Ishikawa (cell line): ENCODE measurements around the gene XPNPEP3.

Experiments
- CEBPB ChIP-seq: IDR thresholded peaks from 2 replicates; pipeline ENCODE4 v1.6.1; 2012
- CREB1 ChIP-seq: IDR thresholded peaks from 2 replicates; pipeline ENCODE4 v1.6.1; 2012; ENCODE audit warnings: low read depth
- EGR1 ChIP-seq: IDR thresholded peaks from 2 replicates; pipeline ENCODE4 v1.6.1; 2012
- EP300 ChIP-seq: IDR thresholded peaks from 2 replicates; pipeline ENCODE4 v1.6.1; 2012; ENCODE audit warnings: borderline replicate concordance
- FOXM1 ChIP-seq: IDR thresholded peaks from 2 replicates; pipeline ENCODE4 v1.6.1; 2012; ENCODE audit warnings: low read depth, borderline replicate concordance
- NFIC ChIP-seq: IDR thresholded peaks from 2 replicates; pipeline ENCODE4 v1.6.1; 2012
- RAD21 ChIP-seq: IDR thresholded peaks from 2 replicates; pipeline ENCODE4 v1.6.1; 2012; ENCODE audit warnings: low read depth
- TAF1 ChIP-seq: IDR thresholded peaks from 2 replicates; pipeline ENCODE4 v1.6.1; 2012; ENCODE audit warnings: low read depth, mild to moderate bottlenecking
- TCF12 ChIP-seq: IDR thresholded peaks from 2 replicates; pipeline ENCODE4 v1.6.1; 2012; ENCODE audit warnings: low read depth
- TEAD4 ChIP-seq: IDR thresholded peaks from 2 replicates; pipeline ENCODE4 v1.6.1; 2012
- YY1 ChIP-seq: IDR thresholded peaks from 2 replicates; pipeline ENCODE4 v1.6.1; 2012; ENCODE audit warnings: low read depth
- ZBTB7A ChIP-seq: IDR thresholded peaks from 2 replicates; pipeline ENCODE4 v1.6.1; 2012; ENCODE audit warnings: low read depth
- TF ChIP-seq, protein P1 (sequence below): IDR thresholded peaks from 2 replicates; pipeline ENCODE4 v1.6.1; 2012
- TF ChIP-seq, protein P2 (sequence below): IDR thresholded peaks from 2 replicates; pipeline ENCODE4 v1.6.1; 2012
- TF ChIP-seq, protein P3 (sequence below): IDR thresholded peaks from 2 replicates; pipeline ENCODE4 v1.6.1; 2012; ENCODE audit warnings: low read depth, mild to moderate bottlenecking

XPNPEP3 gene

DNA sequence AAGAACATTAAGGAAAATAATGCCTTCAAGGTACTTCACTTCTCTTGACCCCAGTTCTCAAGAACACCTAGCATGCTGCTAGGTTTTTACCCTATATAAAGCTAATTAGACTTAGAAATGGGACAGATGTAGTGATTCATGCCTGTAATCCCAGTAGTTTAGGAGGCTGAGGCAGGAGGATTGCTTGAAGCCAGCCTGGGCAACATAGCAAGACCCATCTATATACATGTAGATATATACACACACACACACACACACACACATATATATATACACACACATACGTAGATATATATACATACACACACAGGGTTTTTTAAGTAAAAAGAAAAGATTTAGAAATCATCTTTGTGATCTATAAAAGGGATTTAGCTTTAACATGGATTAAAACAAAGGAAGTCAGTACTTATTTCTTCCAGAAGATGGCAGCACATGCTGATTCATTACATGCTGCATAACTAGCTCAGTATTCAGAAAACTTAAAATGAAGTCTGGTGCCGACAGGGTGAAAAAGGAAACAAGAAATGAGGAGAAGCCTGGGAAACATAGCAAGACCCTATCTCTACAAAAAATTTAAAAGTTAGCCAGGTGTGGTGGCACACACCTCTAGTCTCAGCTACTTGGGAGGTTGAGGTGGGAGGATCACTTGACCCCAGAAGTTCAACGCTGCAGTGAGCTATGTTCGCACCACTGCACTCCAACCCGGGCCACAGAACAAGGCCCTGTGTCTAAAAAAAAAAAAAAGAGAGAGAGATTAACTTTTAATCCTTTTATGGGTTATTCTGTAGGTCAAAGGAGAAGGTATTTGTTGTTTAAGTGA lies 65.7 kb downstream of the XPNPEP3 start:
- TF ChIP-seq CEBPB (no peak), RAD21 (peak; percentile 71)

DNA sequence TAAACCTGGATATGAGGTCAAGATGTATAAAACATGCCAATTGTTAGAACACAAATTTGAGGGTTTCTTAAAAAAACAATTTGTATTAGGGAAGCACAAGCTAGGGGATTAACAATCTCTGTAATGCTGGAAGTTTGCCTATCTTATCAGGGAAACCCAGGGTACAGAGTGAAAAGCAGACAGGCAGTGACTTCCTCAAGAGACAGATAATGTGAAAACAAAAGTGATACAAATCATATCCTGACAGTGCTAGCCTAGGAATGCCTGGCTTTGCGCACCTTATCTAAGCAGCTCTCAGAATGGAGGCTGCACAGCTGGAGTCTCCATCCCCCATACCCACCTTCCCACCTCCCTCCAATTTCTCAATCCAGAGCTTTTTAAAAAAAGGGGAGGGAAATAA lies 71.7 kb downstream of the XPNPEP3 start:
- TF ChIP-seq RAD21, result no peak
- no peak for TF ChIP-seq YY1
- no peak for TF ChIP-seq CEBPB
- no peak for TF ChIP-seq ZBTB7A
- TF ChIP-seq TCF12, result no peak
- no peak for TF ChIP-seq EP300
- TF ChIP-seq TAF1, result no peak
- no peak for TF ChIP-seq FOXM1
- TF ChIP-seq, protein P1, sequence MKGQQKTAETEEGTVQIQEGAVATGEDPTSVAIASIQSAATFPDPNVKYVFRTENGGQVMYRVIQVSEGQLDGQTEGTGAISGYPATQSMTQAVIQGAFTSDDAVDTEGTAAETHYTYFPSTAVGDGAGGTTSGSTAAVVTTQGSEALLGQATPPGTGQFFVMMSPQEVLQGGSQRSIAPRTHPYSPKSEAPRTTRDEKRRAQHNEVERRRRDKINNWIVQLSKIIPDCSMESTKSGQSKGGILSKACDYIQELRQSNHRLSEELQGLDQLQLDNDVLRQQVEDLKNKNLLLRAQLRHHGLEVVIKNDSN, result no peak
- TF ChIP-seq CREB1, result no peak
- TF ChIP-seq TEAD4, result no peak
- TF ChIP-seq, protein P2, sequence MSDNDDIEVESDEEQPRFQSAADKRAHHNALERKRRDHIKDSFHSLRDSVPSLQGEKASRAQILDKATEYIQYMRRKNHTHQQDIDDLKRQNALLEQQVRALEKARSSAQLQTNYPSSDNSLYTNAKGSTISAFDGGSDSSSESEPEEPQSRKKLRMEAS, result no peak
- TF ChIP-seq EGR1, result no peak

DNA sequence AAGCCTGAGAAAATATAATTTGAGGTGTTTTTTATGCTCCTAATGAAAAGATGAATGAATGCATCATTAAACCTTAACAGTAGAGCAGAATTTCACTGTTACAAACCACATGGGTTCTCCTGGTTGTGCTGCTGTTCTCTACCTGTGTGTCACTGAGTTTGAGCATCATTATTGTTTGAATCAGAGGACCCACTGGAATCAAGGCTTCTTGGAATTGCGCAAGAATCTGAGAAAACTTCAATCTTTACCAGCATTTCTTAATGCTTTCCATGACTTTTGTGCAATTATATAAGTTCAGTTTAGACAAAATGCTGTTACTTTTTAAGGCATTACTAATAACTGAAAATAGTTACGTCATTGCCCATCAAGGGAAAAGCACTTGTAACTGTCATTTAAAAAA lies 75.4 kb downstream of the XPNPEP3 start:
- TF ChIP-seq TEAD4, result no peak
- TF ChIP-seq CEBPB, result peak; percentile 76

DNA sequence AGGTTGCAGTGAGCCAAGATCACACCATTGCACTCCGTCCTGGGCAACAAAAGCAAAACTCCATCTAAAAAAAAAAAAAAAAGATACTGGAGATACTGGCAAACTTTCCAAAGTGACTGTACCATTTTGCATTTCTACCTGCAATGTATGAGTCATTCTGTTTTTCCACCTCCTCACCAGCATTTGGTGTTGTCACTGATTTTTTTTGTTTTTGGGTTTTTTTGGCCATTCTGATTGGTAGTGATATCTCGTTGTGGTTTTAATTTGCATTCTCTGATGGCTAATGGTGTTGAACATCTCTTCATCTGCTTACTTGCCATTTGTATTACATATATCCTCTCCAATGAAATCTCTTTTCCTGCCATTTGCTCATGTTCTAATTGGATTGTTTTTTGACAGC lies 82.3 kb downstream of the XPNPEP3 start:
- no peak for TF ChIP-seq RAD21
- no peak for TF ChIP-seq TCF12
- TF ChIP-seq, protein P3, sequence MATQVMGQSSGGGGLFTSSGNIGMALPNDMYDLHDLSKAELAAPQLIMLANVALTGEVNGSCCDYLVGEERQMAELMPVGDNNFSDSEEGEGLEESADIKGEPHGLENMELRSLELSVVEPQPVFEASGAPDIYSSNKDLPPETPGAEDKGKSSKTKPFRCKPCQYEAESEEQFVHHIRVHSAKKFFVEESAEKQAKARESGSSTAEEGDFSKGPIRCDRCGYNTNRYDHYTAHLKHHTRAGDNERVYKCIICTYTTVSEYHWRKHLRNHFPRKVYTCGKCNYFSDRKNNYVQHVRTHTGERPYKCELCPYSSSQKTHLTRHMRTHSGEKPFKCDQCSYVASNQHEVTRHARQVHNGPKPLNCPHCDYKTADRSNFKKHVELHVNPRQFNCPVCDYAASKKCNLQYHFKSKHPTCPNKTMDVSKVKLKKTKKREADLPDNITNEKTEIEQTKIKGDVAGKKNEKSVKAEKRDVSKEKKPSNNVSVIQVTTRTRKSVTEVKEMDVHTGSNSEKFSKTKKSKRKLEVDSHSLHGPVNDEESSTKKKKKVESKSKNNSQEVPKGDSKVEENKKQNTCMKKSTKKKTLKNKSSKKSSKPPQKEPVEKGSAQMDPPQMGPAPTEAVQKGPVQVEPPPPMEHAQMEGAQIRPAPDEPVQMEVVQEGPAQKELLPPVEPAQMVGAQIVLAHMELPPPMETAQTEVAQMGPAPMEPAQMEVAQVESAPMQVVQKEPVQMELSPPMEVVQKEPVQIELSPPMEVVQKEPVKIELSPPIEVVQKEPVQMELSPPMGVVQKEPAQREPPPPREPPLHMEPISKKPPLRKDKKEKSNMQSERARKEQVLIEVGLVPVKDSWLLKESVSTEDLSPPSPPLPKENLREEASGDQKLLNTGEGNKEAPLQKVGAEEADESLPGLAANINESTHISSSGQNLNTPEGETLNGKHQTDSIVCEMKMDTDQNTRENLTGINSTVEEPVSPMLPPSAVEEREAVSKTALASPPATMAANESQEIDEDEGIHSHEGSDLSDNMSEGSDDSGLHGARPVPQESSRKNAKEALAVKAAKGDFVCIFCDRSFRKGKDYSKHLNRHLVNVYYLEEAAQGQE, result no peak
- no peak for TF ChIP-seq EP300
- TF ChIP-seq, protein P2, result no peak

DNA sequence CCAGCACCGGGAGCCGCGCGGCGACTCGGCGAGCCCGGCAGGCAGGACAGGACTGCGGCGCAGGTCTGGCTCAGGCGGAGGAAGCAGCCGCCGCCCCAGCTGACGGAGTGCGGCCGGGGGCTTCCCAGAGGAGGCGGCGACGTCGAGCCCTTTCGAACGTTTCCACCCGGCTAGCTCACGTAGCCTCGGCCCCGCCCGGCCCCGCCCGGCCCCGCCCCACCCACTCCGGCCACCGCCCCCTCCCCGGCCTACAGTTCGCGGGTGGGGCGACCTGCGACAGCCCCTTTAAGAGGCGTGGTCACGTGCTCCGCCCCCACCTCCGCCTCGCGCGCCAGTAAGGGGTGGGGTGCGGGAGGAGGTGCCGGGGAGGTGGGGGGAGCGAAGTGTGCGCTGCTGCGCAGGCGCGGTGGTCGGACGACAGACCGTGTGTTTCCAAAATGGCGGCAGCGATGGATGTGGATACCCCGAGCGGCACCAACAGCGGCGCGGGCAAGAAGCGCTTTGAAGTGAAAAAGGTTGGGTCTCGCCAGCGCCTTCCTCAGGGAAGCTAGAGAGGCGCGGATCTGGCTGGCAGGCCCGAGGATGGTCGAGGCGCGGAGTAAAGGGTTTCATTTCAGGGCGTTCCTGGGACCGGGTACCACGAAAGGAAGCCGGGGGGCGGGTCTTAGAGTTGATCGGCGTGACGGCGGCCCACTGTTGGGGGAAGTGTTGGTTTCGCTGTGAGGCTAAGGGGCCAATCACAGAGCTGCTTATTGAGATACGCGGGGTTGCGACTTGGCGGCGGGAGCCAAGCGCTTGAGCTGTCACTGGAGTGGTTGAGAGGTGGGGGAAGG lies 94.2 kb downstream of the XPNPEP3 start, which contains the start of gene RBX1:
TSS of gene RBX1 (plus strand) at position 417 of the 833 bp plus-strand sequence. CDS start at position 438, 21 bp downstream.
- TF ChIP-seq ZBTB7A (0 out of 2 replicates have a peak, but pooled peaks have one; percentile 75), TEAD4 (no peak), TAF1 (peak; percentile 95), FOXM1 (no peak), YY1 (peak; percentile 97), EP300 (no peak), NFIC (no peak), EGR1 (peak; percentile 39), CEBPB (no peak), CREB1 (no peak; the same call in 1 of the 2 replicates), RAD21 (no peak; the same call in 1 of the 2 replicates), TCF12 (peak; percentile 38; the same call in 1 of the 2 replicates)
- TF ChIP-seq, protein P1, result peak; percentile 94
- TF ChIP-seq, protein P3, result no peak
- TF ChIP-seq, protein P2, result peak; percentile 57; the same call in 1 of the 2 replicates
